ENCODE measurements around the gene THSD4.

DNA sequence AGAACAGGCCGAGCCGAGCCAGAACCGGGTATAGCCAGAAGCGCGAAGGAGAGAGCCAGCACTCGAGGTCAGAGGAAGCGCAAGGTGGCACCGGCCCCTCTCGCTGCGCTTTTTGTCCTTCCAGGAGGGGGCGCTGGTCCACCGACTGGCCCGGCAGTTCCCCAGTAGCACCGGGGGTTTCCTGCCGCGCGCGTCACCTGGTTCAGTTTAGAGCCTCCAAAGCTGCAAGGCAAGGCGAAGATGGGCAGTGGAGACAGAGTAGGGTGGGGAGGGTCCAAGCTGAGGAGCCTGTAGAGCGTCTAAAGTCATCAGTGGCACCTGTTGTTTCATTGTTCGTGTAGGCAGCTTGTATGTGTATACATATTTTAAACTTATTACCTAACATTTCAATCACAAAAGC lies 687.5 kb downstream of the THSD4 start:
- TF ChIP-seq, protein P1, sequence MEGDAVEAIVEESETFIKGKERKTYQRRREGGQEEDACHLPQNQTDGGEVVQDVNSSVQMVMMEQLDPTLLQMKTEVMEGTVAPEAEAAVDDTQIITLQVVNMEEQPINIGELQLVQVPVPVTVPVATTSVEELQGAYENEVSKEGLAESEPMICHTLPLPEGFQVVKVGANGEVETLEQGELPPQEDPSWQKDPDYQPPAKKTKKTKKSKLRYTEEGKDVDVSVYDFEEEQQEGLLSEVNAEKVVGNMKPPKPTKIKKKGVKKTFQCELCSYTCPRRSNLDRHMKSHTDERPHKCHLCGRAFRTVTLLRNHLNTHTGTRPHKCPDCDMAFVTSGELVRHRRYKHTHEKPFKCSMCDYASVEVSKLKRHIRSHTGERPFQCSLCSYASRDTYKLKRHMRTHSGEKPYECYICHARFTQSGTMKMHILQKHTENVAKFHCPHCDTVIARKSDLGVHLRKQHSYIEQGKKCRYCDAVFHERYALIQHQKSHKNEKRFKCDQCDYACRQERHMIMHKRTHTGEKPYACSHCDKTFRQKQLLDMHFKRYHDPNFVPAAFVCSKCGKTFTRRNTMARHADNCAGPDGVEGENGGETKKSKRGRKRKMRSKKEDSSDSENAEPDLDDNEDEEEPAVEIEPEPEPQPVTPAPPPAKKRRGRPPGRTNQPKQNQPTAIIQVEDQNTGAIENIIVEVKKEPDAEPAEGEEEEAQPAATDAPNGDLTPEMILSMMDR (IDR thresholded peaks at IDR 0.05): peak; percentile 24 to 48 (median 34)
- TF ChIP-seq POLR2A (IDR thresholded peaks at IDR 0.05): no peak
